ENCODE results near the gene PLAC8L1. TPM values are rescaled to one million over a fixed set of nuclear protein-coding genes. Genes with fewer than 3 reads are reported as not detected.

The PLAC8L1 gene
- total and polyA plus RNA-seq, 2 of the 4 experiments (the other 2 are of a cell fraction) = 0.27 TPM; not detected in 1

- Histone ChIP-seq H2AK5ac (ENCODE audit: low read depth, low read length) (no peak overlapping the region), H3K14ac (replicated peaks; ENCODE audit: low read depth, low read length) (peak overlapping the region; percentile 71; the same call in 1 of the 2 replicates), H4K8ac (ENCODE audit: low read depth in 2 of 2, low read length in 2 of 2) (peak overlapping the region in 1 of 2 experiments; percentile 79; a peak in 2 of 4 replicates), H2BK5ac (ENCODE audit: low read depth, low read length, poor library complexity, severe bottlenecking) (no peak overlapping the region), H3K27ac (ENCODE audit: insufficient read depth, low read length) (no peak overlapping the region), H3K9ac (ENCODE audit: low read depth, low read length) (0 out of 2 replicates have a peak overlapping the region, but pooled peaks have one; percentile 13), H2BK20ac (ENCODE audit: low read depth, low read length) (peak overlapping the region; percentile 73; the same call in 1 of the 2 replicates), H3K27me3 (ENCODE audit: control insufficient read depth, insufficient read depth, low read length) (no peaks in the 10 kb centered on the region), H3K56ac (ENCODE audit: extremely low read depth, insufficient read depth, low read length) (no peak overlapping the region), H3K9me3 (ENCODE audit: control insufficient read depth, insufficient read depth, low read length) (no peaks in the 10 kb centered on the region), H2AFZ (replicated peaks; ENCODE audit: low read length, poor library complexity) (peak overlapping the region; percentile 91), H3K4me2 (ENCODE audit: low read depth, low read length) (no peak overlapping the region), H3K18ac (ENCODE audit: low read depth, low read length) (no peak overlapping the region), H3K23ac (ENCODE audit: low read depth, low read length) (no peak overlapping the region; the same call in 1 of the 2 replicates), H2AK9ac (replicated peaks; ENCODE audit: low read depth, low read length, poor library complexity) (peak overlapping the region; percentile 20), H3K4ac (ENCODE audit: low read depth, low read length) (peak overlapping the region; percentile 80; the same call in 1 of the 2 replicates), H2BK15ac (ENCODE audit: low read depth, low read length) (0 out of 3 replicates have a peak overlapping the region, but pooled peaks have one; percentile 76), H3K36me3 (ENCODE audit: control insufficient read depth, insufficient read depth, low read length) (no peaks in the 10 kb centered on the region), H3K9me1 (ENCODE audit: insufficient read depth, low read length) (no peaks in the 10 kb centered on the region), H2BK120ac (ENCODE audit: low read depth, low read length) (peak overlapping the region; percentile 71; the same call in 1 of the 2 replicates), H4K91ac (ENCODE audit: insufficient read depth, low read depth, low read length) (no peak overlapping the region), H4K5ac (ENCODE audit: low read depth, low read length) (no peak overlapping the region), H3K79me1 (ENCODE audit: low read depth in 1 of 2, low read length in 2 of 2) (no peaks in the 10 kb centered on the region), H3K4me1 (ENCODE audit: control insufficient read depth, insufficient read depth, low read length) (no peaks in the 10 kb centered on the region), H4K20me1 (ENCODE audit: insufficient read depth, low read length) (no peaks in the 10 kb centered on the region), H3K4me3 (ENCODE audit: insufficient read depth, low read depth, low read length) (no peak overlapping the region)
- DNase-seq = peak; percentile 84
- peak; percentile 37; the same call in 1 of the 2 replicates for TF ChIP-seq USF2 (IDR thresholded peaks at IDR 0.05; ENCODE audit: low read depth, low read length)
- peak; percentile 76 for TF ChIP-seq CEBPB (IDR thresholded peaks at IDR 0.05; ENCODE audit: low read depth, low read length)
- 0 out of 2 replicates have a peak, but pooled peaks have one; percentile 64 for TF ChIP-seq POLR2A (IDR thresholded peaks at IDR 0.05; ENCODE audit: low read depth, low read length)
- TF ChIP-seq SMC3 (IDR thresholded peaks at IDR 0.05; ENCODE audit: low read depth, low read length) = peak; percentile 81
- no peak for TF ChIP-seq BHLHE40 (IDR thresholded peaks at IDR 0.05; ENCODE audit: low read depth, low read length)
- peak; percentile 88 for TF ChIP-seq CTCF (conservative IDR thresholded peaks at IDR 0.05; ENCODE audit: low read depth, low read length)
- peak; percentile 96 for TF ChIP-seq RAD21 (IDR thresholded peaks at IDR 0.05; ENCODE audit: low read length)
- TF ChIP-seq ELK1 (IDR thresholded peaks at IDR 0.05; ENCODE audit: borderline replicate concordance, low read depth, low read length) = no peak
- dilution Hi-C loops (cut with HindIII; ENCODE audit: low sequenced_read_pairs, unreplicated experiment) = no loop called here
- no TSS peak for BruUV-seq (replicated peaks)
- peak; percentile 92 for ATAC-seq (ENCODE audit: low read depth)
- WGBS, 2 experiments (ENCODE audit: extremely low coverage in 2 of 2, insufficient read length in 1 of 2) = 50% methylated on average over 2 of the region's 15 CpGs; no CpG with 5 or more reads in 1 of the 2 experiments
- intact Hi-C loops (cut with micrococcal nuclease) = loop anchor here (1.0 to 5.0 kb wide), 7 partner anchors 107 to 1846 kb away; partner anchors contain the start of gene PRELID2
- POLR2A ChIA-PET (ENCODE audit: unreplicated experiment) = no interaction called here
- in situ Hi-C loops (cut with MboI; ENCODE audit: low sequenced_read_pairs) = no loop called here
- CTCF ChIA-PET = no interaction called here
Observed at GRCh38 chr5:146048994-146049703, 56.2 kb downstream of the PLAC8L1 start.

Data from IMR-90 (cell line).